OCI-LY3 (cell line): ENCODE data around the gene SCLY.

Experiments
- EZH2phosphoT487 ChIP-seq: fragments of 200-600 bp; shearing (Covaris generic); IDR thresholded peaks from 2 replicates; pipeline ENCODE4 v1.6.1; 2018; ENCODE audit warnings: antibody characterized with exemption, mixed run types, low read depth
- TF ChIP-seq, protein P1 (sequence below): fragments of 200-600, 300-600 bp; sonication (generic); IDR thresholded peaks from 2 replicates; pipeline ENCODE4 v1.5.1; 2014; ENCODE audit warnings: antibody characterized with exemption, low read length, low read depth

DNA sequence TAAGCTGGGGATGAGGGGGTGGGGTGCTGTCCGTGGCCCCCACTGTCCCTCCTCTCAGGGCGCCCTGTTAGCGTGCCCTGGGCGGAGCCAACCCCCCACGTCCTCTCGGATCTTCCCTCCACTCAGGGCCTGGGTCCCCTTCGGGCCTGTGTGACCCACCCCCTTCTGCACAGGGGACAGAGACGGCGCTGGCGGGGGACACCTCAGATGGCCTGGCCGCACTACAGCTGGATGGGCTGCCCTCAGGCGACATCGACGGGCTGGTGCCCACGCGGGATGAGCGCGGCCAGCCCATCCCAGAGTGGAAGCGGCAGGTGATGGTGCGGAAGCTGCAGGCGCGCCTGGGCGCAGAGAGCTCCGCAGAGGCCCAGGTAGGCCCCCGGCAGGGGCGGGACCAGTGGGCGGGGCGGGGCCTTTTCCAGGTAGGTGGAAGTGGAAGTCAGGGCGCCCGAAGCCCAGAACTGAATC, 67.8 kb downstream of the SCLY start:
- TF ChIP-seq, protein P1, sequence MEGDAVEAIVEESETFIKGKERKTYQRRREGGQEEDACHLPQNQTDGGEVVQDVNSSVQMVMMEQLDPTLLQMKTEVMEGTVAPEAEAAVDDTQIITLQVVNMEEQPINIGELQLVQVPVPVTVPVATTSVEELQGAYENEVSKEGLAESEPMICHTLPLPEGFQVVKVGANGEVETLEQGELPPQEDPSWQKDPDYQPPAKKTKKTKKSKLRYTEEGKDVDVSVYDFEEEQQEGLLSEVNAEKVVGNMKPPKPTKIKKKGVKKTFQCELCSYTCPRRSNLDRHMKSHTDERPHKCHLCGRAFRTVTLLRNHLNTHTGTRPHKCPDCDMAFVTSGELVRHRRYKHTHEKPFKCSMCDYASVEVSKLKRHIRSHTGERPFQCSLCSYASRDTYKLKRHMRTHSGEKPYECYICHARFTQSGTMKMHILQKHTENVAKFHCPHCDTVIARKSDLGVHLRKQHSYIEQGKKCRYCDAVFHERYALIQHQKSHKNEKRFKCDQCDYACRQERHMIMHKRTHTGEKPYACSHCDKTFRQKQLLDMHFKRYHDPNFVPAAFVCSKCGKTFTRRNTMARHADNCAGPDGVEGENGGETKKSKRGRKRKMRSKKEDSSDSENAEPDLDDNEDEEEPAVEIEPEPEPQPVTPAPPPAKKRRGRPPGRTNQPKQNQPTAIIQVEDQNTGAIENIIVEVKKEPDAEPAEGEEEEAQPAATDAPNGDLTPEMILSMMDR, result no peak
- TF ChIP-seq EZH2phosphoT487, result no peak
